ENCODE data around the gene SRGAP1.
"Not testable (repeated sequence)": the region's sequence is repeated elsewhere in the genome, so short reads cannot be mapped to it uniquely, and the experiment has no call there.

Gene SRGAP1

GRCh38 chr12:64181430-64182291 is 337.2 kb downstream of the SRGAP1 start:
- DNase-seq, result peak; percentile 98

GRCh38 chr12:64184216-64184615 is 339.7 kb downstream of the SRGAP1 start:
- no peak for DNase-seq

GRCh38 chr12:64186789-64187188 is 342.3 kb downstream of the SRGAP1 start:
- peak; percentile 31 for DNase-seq

GRCh38 chr12:64187370-64187769 is 342.9 kb downstream of the SRGAP1 start:
- peak; percentile 73 for DNase-seq

- no peak for DNase-seq
Observed at GRCh38 chr12:64187794-64188193, 343.3 kb downstream of the SRGAP1 start.

GRCh38 chr12:64189530-64189929 is 345.0 kb downstream of the SRGAP1 start:
- DNase-seq, result no peak

GRCh38 chr12:64190140-64190539 is 345.6 kb downstream of the SRGAP1 start:
- no peak for DNase-seq

- DNase-seq, result no peak
Observed at GRCh38 chr12:64192644-64193444, 348.3 kb downstream of the SRGAP1 start.

- no peak for DNase-seq
Observed at GRCh38 chr12:64193931-64194330, 349.4 kb downstream of the SRGAP1 start.

- DNase-seq, result no peak
Observed at GRCh38 chr12:64194333-64195149, 350.0 kb downstream of the SRGAP1 start.

- DNase-seq, result not testable (repeated sequence)
Observed at GRCh38 chr12:64195841-64196240, 351.3 kb downstream of the SRGAP1 start.

- no peak for DNase-seq
Observed at GRCh38 chr12:64203036-64203435, 358.5 kb downstream of the SRGAP1 start.

- no peak for DNase-seq
Observed at GRCh38 chr12:64203775-64204174, 359.3 kb downstream of the SRGAP1 start.

- DNase-seq, result no peak
Observed at GRCh38 chr12:64205542-64205941, 361.0 kb downstream of the SRGAP1 start.

- DNase-seq, result no peak
Observed at GRCh38 chr12:64207453-64207852, 363.0 kb downstream of the SRGAP1 start.

All from EL (cell line).